ENCODE measurements around the gene LRRC8A. TPM values are rescaled to one million over a fixed set of nuclear protein-coding genes. Genes with fewer than 3 reads are reported as not detected.

The LRRC8A gene
- total and polyA plus RNA-seq, 2 experiments from 2014 or later: 37.3 to 80.5 TPM

- Mint-ChIP-seq H3K27me3 (ENCODE audit: insufficient read depth, low read depth, poor library complexity) (peaks cover 6% of the 10 kb centered on the region), H3K27ac (no peak overlapping the region; the same call in 1 of the 2 replicates), H3K36me3 (ENCODE audit: low read depth) (no peaks in the 10 kb centered on the region), H3K4me1 (no peaks in the 10 kb centered on the region; the same call in 2 of the 3 replicates), H3K4me3 (no peak overlapping the region), H3K9me3 (no peaks in the 10 kb centered on the region; the same call in 2 of the 3 replicates)
- Histone ChIP-seq H3K9me2 (ENCODE audit: insufficient read depth) (no peaks in the 10 kb centered on the region), H4K20me1 (replicated peaks; ENCODE audit: insufficient read depth) (no peaks in the 10 kb centered on the region), H3K4me3 (no peak overlapping the region), H3K36me3 (ENCODE audit: insufficient read depth) (no peaks in the 10 kb centered on the region), H3K27me3 (ENCODE audit: insufficient read depth) (no peaks in the 10 kb centered on the region), H3K27ac (ENCODE audit: low read depth) (no peak overlapping the region), H3K4me2 (no peak overlapping the region), H3F3A (replicated peaks; ENCODE audit: low read depth) (no peaks in the 10 kb centered on the region), H2AFZ (no peak overlapping the region), H3K4me1 (ENCODE audit: insufficient read depth) (no peaks in the 10 kb centered on the region), H3K79me2 (replicated peaks; ENCODE audit: insufficient read depth) (no peaks in the 10 kb centered on the region)
- no peak for DNase-seq (ENCODE audit: low spot score)
- TF ChIP-seq ETS1 (IDR thresholded peaks at IDR 0.05) (no peak), NANOG (IDR thresholded peaks at IDR 0.05; ENCODE audit: borderline replicate concordance) (no peak), POLR2AphosphoS5 (IDR thresholded peaks at IDR 0.05; ENCODE audit: low read depth) (no peak), EZH2phosphoT487 (IDR thresholded peaks at IDR 0.05; ENCODE audit: unreplicated experiment) (no peak), ZNF331 (CRISPR knock-in tag; IDR thresholded peaks at IDR 0.05; ENCODE audit: low read depth) (no peak), ZNF462 (CRISPR knock-in tag; IDR thresholded peaks at IDR 0.05) (no peak), REST (IDR thresholded peaks at IDR 0.05; ENCODE audit: unreplicated experiment) (no peak), ZNF114 (CRISPR knock-in tag; IDR thresholded peaks at IDR 0.05) (no peak), STAT1 (IDR thresholded peaks at IDR 0.05; ENCODE audit: unreplicated experiment) (no peak), EZH2 (IDR thresholded peaks at IDR 0.05; ENCODE audit: low read depth, unreplicated experiment) (no peak)
- TF ChIP-seq, protein P1, sequence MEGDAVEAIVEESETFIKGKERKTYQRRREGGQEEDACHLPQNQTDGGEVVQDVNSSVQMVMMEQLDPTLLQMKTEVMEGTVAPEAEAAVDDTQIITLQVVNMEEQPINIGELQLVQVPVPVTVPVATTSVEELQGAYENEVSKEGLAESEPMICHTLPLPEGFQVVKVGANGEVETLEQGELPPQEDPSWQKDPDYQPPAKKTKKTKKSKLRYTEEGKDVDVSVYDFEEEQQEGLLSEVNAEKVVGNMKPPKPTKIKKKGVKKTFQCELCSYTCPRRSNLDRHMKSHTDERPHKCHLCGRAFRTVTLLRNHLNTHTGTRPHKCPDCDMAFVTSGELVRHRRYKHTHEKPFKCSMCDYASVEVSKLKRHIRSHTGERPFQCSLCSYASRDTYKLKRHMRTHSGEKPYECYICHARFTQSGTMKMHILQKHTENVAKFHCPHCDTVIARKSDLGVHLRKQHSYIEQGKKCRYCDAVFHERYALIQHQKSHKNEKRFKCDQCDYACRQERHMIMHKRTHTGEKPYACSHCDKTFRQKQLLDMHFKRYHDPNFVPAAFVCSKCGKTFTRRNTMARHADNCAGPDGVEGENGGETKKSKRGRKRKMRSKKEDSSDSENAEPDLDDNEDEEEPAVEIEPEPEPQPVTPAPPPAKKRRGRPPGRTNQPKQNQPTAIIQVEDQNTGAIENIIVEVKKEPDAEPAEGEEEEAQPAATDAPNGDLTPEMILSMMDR (conservative IDR thresholded peaks at IDR 0.05; ENCODE audit: low read depth in 2 of 2): no peak
- no peak for ATAC-seq
These were observed 55.6 kb downstream of the LRRC8A start for GRCh38 chr9:128937310-128938165.
